Measurements from ENCODE around the gene POLR3K.
A peak's percentile ranks its signal among the peaks of the same experiment; 100 is the strongest.

Gene POLR3K

DNA sequence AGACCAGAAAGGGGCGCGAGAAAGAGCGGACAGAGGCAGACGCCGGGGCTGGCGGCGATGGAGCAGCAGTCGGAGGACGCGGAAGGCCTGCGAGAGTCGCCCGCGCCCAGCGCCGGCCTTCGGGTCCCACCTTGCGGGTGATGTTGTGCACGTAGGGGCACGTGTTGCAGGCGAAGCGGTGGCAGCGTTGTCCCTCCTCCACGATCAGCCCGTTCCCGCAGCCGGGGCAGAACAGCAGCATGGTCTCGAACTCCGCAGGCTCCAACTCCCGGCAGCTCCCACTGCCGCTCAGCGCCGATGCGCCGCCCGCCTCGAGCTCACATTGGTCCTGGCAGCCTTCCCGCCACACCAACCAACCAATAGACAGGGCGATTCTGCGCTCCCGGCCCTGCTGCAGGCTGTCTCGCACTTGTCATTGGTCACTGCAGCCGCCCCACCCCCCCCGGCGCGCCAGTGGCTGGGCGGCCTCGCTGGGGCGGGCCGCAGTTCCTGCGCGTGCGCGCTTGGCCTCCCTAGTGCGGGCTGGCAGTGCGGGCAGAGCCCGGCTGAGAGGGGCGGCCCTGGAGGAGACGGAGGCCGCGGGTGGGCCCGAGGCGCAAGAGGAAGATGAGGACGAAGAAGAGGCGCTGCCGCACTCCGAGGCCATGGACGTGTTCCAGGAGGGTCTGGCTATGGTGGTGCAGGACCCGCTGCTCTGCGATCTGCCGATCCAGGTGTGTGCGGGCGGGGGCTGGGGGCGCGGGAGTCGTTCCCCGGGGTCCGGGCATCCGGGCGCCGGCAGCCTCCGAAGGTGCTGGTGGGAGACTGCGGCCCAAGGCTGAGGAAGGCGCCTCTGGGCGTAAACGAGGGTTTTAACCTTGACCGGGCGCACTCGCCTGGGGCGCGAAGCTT lies at the start of gene POLR3K, which contains the start of gene SNRNP25:
TSS of gene POLR3K (minus strand) at position 263 of the 891 bp plus-strand sequence. CDS start at position 241, 22 bp downstream.
TSS of gene SNRNP25 (plus strand) at position 483 of the 891 bp plus-strand sequence. CDS start at position 672, 189 bp downstream.
- peak; percentile 98 for DNase-seq (ENCODE audit: low spot score)

DNA sequence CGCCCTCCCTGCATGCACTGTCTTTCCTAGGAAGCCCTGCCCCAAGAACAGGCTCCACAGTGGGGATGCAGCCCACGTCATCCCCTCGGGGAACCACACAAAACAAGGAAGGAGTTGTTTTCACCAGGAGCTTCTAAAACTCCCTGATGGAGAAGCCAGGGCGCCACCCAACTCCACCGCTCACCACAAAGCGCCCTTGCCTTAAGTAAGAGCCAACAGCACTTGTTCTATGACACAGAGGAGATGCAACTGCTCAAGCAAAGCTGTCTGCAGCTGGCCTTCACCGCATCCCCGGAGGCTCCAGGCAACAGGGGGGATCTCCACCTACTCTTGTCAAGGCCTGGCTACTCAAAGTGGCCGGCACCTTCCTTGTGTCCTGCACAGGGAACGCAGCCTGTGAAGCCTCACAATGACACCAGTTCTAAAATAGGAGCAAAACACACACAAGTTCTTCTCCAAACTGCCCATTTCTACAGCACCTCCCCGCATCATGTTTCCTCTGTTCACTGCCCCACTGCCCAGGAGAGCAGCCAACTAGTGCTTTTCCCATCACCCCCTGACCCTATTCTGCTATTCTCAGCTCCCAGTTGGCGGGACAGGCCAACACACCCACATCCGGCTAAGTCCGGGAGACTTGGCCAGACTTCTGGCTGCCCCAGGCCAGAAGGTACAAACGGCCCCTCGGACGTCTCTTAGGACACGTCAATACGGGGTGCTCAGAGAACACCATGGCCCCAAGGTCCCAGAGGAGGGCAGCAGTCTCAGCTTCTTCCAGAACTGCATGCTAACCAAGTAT lies 48.9 kb upstream of the POLR3K start:
- DNase-seq (ENCODE audit: low spot score) = no peak

DNA sequence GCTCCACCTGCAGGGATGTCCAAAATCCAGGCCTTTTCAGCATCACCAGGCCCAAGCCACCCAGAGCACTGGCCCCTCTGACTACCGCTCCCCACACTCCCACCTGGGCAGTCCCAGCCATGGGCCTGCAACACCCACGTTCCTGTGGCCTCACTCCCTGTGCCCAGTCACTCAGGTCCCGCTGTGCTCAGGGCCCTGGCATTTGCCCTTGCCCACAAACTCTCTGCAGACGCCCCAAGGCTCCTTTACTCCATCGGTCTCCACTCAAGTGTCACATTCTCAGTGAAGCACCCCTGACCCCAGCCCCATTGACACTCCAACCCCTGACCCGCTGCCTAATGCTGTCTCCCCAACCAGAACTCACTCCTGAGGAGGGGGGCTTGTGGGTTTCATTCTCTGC lies 48.2 kb upstream of the POLR3K start:
- no peak for DNase-seq (ENCODE audit: low spot score)

DNA sequence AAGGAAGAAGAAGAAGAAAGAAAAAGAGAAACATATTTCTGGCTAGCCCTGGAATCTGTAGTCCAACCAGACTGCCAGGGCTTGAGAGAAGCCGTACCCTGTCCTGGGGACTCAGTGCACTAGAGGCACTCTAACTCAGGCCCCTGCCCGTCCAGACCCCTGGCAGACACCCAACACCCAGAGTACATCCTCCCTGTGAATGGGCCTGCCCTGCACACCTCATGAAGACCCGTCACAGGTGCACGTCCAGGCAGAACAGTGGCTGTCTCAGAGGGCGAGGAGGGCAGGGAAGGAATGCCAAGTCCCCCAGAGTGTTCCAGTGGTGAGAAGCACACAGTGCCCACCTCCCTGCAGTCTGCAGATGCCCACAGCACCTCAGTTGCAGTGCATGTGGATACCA lies 47.6 kb upstream of the POLR3K start:
- no peak for DNase-seq (ENCODE audit: low spot score)

DNA sequence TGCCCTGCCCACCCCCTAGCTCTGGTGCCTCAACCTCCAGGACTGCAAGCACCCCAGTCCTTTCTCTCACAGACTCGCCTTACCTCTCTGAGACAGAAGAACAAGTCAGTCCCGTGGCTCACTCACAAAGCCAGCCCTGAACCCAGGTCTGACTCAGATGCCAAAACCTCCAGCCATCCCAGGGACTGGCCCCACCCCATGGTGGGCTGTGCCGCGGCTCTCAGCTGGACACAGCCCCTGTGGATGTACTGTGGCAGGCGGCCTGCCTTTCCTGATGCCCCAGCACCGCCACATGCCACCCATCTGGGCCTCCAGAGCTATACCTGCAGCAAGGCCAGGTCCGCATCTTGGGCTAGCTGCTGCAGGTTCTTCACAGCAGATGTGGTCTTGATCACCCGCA lies 44.4 kb upstream of the POLR3K start:
- DNase-seq (ENCODE audit: low spot score) = no peak

DNA sequence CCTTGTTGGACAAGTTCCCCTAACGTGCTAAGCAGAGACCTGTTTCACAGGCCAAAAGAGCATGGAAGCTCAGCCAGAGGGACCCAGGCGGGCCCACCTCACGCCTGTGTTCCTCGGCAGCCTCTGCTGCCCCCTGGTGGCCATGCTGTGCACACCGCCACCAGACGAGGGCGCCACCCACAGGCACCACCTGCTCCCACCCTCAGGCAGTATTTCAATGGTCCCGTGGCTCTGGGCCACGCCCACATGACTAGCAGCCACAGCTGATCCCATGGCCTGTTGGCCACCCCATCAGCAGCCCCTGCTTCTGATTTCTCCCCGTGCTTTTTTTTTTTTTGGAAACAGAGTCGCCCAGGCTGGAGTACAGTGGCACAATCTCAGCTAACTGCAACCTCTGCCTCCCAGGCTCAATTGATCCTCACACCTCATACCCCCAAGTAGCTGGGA lies 43.5 kb upstream of the POLR3K start:
- DNase-seq (ENCODE audit: low spot score) = peak; percentile 86

DNA sequence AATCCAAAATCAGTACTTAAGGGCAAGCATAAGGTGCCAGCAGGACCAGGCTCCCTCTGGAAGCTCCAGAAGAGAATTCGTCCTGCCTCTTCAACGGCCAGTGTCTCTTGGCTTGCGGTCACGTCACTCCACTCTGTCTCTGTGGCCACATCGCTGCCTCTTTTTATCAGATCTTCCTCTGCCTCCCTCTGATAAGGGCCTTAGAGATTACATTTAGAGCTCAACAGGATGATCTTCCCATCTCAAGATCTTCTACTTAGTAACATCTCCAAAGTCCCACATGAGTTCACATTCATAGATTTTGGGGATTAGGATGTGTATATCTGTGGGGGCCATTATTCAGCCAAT lies 41.5 kb upstream of the POLR3K start:
- DNase-seq (ENCODE audit: low spot score) = no peak

DNA sequence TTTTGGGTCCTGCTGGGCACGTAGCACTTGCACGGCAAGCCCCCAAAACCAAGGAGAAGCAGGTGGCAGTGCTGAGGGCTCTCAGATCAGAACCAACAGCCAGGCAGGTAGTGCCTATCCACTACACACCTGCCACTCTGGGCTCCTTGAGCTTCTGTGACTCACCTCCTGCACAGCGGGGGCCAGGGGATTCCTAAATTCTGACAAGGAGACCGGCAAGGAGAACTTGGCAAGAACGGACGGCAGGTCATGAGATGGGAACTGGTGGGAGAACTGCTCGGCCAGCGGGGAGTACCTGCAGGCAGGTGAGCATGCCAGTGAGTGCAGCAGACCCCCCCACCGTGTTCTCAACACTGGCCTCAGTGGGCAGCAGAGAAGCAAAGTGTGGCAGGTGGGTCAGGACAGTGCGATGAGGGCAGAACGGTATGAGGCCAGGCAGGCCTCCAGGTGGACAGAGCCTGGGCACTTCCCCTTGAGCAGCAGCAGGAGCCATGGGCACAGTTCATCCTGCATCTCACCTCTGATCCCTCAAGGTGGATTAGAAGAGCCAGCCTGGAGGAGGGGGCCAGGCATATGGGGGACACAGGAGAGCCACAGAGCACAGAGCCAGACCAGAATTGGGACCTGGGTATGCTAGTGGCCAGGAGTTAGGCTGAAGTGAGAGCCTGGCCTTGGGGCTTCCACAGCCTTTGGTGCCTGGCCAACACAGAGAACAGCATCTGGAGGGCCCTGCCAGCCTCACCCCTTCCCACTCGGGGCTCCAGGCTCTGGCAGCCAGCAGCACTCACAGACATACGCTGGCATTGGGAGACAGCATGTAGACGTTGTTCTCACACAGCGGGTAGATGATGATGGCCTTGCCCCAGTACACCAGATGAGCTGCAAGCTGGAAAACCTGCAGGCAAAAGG lies 39.3 kb upstream of the POLR3K start:
- no peak for DNase-seq (ENCODE audit: low spot score)

DNA sequence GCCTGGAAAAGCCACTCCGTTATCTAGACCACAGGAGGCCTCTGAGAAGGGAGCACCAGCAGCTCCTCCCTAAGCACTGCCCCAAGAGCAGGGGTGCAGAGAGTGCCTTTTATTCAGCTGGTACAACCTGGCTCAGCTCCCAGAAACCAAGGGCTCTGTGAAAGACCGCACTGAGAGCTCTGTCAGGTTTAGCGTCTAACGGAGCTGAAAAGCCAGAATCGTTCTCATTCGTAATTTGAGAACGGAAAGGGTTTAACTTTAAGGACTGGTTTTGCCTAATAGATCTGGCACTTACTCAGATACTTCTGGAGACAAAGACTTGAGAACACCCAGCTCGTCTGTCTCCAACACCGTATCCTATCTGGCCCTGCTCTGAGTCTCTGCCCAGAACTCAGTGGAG lies 38.1 kb upstream of the POLR3K start:
- DNase-seq (ENCODE audit: low spot score) = no peak

DNA sequence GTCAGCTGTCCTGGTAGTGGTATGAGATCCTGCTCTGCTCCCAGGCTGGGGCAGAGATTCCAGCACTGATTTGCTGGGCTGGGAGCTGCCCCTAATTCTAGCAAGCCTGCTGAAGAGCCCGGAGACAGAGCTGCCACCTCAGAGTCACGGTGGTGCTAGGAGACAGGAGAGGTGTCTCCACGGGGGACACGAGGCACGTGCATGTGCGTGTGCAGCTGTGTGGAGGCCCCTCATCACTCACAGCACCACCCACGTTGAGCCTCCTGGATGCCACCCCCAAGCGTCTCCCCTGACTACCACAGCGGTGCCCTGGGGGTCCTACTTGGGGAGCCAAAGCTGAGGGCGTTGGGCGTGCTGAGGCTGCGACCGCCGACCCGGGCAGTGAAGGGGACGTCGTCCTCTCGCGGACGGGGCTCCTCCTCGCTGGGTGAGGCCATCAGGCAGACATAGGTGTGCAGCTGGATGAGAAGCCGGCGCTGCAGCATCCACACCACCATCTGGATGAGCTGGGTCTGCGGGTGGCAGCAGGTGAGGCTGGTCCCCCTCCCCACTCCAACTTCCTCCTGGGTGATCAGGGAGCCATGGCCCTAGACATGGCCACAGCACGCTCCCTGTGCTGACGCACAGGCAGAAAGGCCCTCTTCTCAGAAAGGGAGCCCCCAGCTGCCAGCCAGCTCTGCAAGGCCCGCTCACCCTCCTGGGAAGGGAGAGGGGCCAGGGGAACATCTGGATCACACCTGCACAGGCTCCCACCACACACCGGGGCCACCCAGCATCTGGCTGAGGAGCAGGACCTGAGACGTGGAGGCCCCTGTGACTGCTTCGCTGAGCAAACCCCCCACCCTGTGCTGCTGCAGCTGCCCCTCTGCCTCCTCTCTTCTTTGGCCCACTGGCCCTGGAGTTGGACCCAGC lies 36.2 kb upstream of the POLR3K start:
- DNase-seq (ENCODE audit: low spot score) = no peak

DNA sequence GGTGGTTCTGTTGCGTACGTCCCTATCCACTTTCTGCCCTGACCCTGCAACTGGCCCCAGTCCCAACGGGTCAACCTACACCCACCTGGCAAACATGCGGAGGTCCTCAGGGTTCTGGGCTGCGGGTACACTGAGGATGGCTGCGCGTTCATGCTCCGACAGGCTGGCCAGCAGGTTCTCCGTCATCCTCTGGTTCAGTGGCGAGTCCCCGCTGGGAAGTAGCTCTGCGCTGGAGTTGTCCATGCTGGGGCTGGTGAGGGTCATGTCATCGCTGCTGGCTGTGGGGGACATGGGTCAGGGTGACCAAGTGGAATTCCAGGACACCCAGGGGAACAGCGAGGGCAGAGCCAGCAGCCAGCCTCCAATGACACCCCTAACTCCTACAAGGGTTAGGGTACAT lies 35.2 kb upstream of the POLR3K start:
- DNase-seq (ENCODE audit: low spot score) = no peak

DNA sequence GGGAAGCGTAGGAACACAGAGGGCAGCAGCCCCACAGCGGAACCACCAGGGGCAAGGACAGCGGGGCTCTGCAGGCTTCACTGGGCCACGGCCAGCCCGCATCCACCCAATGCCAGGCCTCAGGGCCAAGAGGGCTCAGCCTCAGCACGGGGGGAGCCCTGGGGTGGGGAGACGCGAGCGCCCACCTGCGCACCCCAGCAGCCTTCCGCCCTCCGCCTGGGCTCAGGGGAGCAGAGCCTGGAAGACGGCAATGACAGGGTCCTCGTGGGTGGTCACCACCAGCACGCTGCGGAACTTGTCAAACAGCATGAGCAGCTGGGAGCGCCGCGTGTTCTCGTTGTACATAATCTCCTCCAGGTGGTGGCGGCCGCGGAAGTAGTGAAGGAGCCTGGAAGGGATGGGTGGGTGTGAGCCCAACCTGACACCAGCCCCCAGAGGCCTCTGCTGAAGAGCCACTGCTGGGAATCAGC lies 33.1 kb upstream of the POLR3K start:
- no peak for DNase-seq (ENCODE audit: low spot score)

DNA sequence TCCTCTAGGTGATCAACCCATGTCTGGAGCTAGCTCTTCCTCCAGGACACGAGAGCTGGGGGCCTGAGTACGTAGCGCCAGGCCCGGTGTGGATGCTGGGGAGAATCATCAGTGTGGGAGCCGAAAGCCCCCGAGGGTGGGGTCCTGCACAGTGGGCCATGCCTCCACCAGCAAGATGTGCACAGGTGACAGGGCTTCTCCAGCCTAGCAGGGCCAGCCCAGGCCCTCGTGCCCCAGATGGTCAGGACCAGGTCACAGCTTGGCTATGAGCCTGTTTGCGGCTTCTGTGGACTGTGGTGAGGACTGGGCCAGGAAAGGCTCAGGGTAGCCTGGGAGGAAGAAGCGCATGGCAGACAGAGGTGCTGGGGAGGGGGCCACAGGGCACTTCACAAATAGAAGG lies 32.5 kb upstream of the POLR3K start:
- DNase-seq (ENCODE audit: low spot score) = no peak

DNA sequence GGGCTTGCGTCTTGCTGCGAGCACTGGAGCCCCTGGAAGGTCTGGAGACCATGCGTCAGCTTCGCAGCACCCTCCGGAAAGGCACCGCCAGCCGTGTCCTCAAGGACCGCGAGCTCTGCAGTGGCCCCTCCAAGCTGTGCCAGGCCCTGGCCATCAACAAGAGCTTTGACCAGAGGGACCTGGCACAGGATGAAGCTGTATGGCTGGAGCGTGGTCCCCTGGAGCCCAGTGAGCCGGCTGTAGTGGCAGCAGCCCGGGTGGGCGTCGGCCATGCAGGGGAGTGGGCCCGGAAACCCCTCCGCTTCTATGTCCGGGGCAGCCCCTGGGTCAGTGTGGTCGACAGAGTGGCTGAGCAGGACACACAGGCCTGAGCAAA lies 32.0 kb upstream of the POLR3K start:
- DNase-seq (ENCODE audit: low spot score) = no peak

DNA sequence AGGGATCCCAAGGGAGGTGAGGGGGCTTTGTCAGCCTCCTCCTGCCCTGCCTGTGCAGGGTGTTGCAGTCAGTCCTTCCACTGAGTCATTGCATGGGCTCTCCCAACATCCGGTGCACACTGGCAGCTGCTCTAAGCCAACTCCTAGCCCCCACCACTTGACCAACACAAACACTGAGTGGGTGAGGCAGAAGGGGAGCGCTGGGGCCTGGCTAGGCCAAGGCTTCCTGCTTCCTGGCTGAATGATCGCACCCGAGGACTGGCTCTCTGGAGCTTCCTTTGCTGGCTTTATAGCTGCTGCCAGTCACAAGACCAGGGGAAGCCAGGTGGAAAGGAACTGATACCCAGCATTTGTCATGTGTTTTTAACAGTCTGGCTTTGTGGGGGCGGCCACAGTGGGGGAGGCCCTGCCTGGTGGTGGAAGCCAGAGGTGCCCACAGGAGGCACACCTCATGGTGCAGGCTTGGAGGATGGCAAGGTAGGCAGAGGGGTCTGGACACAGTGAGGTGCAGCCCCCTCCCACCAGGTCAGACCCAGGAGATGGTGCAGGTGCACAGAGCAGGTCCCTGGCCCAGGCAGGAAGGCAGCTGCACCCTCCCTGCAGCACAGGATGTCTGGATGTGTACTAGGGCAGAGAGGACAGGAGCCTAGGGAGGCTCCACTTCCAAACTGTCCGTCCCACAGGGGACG lies 31.5 kb upstream of the POLR3K start:
- peak; percentile 15 for DNase-seq (ENCODE audit: low spot score)

DNA sequence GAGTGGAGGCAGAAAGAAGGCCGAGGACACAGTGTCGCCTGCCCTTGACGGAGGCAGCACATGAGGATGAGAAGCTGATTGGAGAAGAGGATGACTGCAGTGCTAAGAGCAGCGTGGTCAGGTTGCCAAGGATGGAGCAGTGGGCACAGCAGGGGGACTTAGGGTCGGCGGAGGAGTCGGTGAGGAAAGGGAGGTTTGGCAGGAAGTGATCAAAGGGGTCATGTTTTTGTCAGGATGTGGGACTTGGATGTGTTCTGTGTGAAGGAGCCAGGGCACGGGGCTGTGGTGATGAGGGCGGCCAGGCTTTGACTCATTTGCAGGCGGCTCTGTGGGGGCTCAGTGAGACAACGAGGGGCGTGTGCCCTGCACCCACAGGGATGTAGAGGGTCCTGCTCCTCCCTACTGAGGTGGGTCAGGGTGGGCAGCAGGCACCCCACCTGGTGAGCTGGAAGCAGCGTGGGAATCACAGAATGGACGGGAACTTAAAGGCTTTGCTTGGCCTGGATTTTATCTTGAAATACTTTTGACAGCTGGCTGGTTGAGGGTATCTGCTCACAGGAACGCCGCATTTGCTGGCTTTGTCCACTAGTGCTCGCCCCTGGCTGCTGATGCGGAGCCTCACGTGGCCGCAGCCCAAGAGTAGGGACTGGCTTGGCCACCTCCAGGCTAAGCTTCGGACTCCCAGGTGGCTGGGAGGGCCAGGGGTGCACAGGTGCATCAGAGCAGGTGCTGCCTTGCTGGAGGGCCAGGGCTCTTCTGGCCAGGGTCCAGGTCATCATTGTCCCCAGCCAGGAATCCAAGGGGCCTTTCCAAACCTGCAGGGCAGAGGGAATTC lies 30.6 kb upstream of the POLR3K start:
- DNase-seq (ENCODE audit: low spot score) = no peak

DNA sequence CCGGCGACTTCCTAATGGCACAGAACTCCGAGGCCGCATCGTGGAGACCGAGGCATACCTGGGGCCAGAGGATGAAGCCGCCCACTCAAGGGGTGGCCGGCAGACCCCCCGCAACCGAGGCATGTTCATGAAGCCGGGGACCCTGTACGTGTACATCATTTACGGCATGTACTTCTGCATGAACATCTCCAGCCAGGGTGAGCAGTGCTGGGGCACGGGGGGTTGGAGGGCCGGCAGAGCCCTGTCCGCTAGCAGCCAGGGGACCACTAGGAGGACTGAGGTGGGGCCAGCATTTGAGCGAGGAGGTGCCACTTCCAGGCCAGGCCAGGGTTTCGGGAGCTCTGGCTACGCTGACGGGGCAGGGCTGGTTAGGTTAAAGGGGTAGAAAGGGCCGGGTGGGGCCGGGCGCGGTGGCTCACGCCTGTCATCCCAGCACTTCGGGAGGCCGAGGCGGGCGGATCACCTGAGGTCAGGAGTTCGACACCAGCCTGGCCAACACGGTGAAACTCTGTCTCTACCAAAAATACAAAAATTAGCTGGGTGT lies 29.7 kb upstream of the POLR3K start:
- DNase-seq (ENCODE audit: low spot score) = no peak

DNA sequence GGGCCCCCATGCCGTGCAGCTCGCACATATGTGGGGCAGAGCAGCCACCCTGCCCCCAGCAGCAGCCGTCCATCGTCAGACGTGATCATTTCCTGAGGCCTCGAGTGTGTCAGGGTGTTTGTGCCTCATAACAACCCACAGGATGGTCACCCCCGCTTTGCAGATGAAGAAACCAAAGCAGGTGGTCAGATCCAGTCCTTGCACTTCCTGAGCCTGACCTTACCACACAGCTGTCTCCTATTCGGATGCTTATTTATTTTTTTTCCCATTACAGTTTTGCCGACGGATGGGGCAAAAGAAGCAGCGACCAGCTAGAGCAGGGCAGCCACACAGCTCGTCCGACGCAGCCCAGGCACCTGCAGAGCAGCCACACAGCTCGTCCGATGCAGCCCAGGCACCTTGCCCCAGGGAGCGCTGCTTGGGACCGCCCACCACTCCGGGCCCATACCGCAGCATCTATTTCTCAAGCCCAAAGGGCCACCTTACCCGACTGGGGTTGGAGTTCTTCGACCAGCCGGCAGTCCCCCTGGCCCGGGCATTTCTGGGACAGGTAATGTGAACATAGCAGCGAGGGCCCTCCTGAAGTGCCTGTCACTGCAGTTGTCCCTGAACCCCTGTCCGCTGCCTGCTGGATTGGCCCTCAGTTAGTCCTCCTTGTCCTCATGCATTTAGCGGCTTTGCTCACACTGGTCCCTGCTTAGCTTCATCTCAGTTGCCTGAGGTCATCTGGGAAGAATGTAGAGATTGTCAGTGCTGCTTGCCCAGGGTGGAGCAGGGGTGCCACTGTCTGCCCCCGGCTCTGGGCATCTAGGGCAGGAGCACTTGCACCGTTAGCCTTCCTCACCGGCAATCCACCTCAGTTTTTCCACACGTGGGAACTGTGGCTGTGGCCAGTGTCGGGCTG lies 26.0 kb upstream of the POLR3K start:
- no peak for DNase-seq (ENCODE audit: low spot score)

Measured in CD4-positive, alpha-beta T cell treated with Interleukin-6 at 100 ng/mL for 8 hours (primary cell).